Activated T-helper 17 cell treated with anti-CD3 and anti-CD28 coated beads, Interleukin-2, amount 50 U/mL, for 72 hours (primary cell): ENCODE measurements around the gene ANKRD7. TPM values are rescaled to one million over a fixed set of nuclear protein-coding genes. Genes with fewer than 3 reads are reported as not detected.
A peak's percentile ranks its signal among the peaks of the same experiment; 100 is the strongest.

Experiments used
- ATAC-seq: fragments of 150-1000 bp; cut with Tn5 transposase; replicated peaks from 2 replicates; pipeline ENCODE4 v1.10.0; 2021; ENCODE audit warnings: mild to moderate bottlenecking, moderate library complexity
- H3K27ac Mint-ChIP-seq: one replicate; pipeline ENCODE4 v1.8.0; 2022; ENCODE audit warnings: mixed read lengths
- H3K27me3 Mint-ChIP-seq: one replicate; pipeline ENCODE4 v1.8.0; 2022; ENCODE audit warnings: mixed read lengths
- H3K36me3 Mint-ChIP-seq: one replicate; pipeline ENCODE4 v1.8.0; 2022; ENCODE audit warnings: low read depth, mild to moderate bottlenecking, mixed read lengths
- H3K4me1 Mint-ChIP-seq: one replicate; pipeline ENCODE4 v1.8.0; 2022; ENCODE audit warnings: mixed read lengths
- H3K4me3 Mint-ChIP-seq: one replicate; pipeline ENCODE4 v1.8.0; 2022; ENCODE audit warnings: mild to moderate bottlenecking, mixed read lengths
- H3K9me3 Mint-ChIP-seq: one replicate; pipeline ENCODE4 v1.8.0; 2022; ENCODE audit warnings: mixed read lengths
- total RNA-seq, 2 donors: library from RNA; stranded (reverse); gene quantifications; one replicate each; pipeline ENCODE4 v1.2.3, GENCODE V29; 2022

ANKRD7 gene
- under 1 TPM; 0.45 to 0.90 TPM for total RNA-seq

- no peak within 1 kb of the TSS for H3K27ac Mint-ChIP-seq
- H3K4me3 Mint-ChIP-seq, result no peak within 1 kb of the TSS
- H3K4me1 Mint-ChIP-seq, result no peaks in the 10 kb centered on the region
- ATAC-seq, result no peak
- H3K36me3 Mint-ChIP-seq, result no peaks in the 10 kb centered on the region
- no peaks in the 10 kb centered on the region for H3K9me3 Mint-ChIP-seq
- peaks cover 8% of the 10 kb centered on the region for H3K27me3 Mint-ChIP-seq
Measured at GRCh38 chr7:118224521-118224920, at the start of gene ANKRD7. Gene ANKRD7, plus strand, starts transcription at chr7:118224704. Its CDS starts 127 bp downstream, at chr7:118224831.

GRCh38 chr7:118175740-118176139, 48.8 kb upstream of the ANKRD7 start:
- no peak for ATAC-seq
- H3K27me3 Mint-ChIP-seq, result peaks cover 5% of the 10 kb centered on the region

GRCh38 chr7:118179191-118179590, 45.3 kb upstream of the ANKRD7 start:
- Mint-ChIP-seq H3K4me1 (no peaks in the 10 kb centered on the region), H3K4me3 (no peak overlapping the region), H3K27me3 (no peaks in the 10 kb centered on the region), H3K9me3 (peaks cover 3% of the 10 kb centered on the region), H3K27ac (no peak overlapping the region), H3K36me3 (peaks cover 7% of the 10 kb centered on the region)
- ATAC-seq, result no peak

More at GRCh38 chr7:118175740-118176139, 48.8 kb upstream of the ANKRD7 start:
- Mint-ChIP-seq H3K4me3 (no peak overlapping the region), H3K36me3 (no peaks in the 10 kb centered on the region), H3K9me3 (no peaks in the 10 kb centered on the region), H3K4me1 (no peaks in the 10 kb centered on the region), H3K27ac (no peak overlapping the region)

GRCh38 chr7:118182593-118183427, 41.7 kb upstream of the ANKRD7 start:
- Mint-ChIP-seq H3K4me1 (peaks cover 15% of the 10 kb centered on the region), H3K36me3 (peaks cover 42% of the 10 kb centered on the region), H3K4me3 (peak overlapping the region; percentile 92), H3K9me3 (peaks cover 3% of the 10 kb centered on the region), H3K27me3 (no peaks in the 10 kb centered on the region), H3K27ac (peak overlapping the region; percentile 99)
- ATAC-seq, result no peak

- no peaks in the 10 kb centered on the region for H3K27me3 Mint-ChIP-seq
- H3K4me3 Mint-ChIP-seq, result peak overlapping the region; percentile 92
- peaks cover 48% of the 10 kb centered on the region for H3K36me3 Mint-ChIP-seq
- peak; percentile 2 for ATAC-seq
- peaks cover 3% of the 10 kb centered on the region for H3K9me3 Mint-ChIP-seq
- peak overlapping the region; percentile 99 for H3K27ac Mint-ChIP-seq
- H3K4me1 Mint-ChIP-seq, result peaks cover 15% of the 10 kb centered on the region
Measured at GRCh38 chr7:118183428-118183785, 41.1 kb upstream of the ANKRD7 start.

- Mint-ChIP-seq H3K4me1 (peaks cover 15% of the 10 kb centered on the region), H3K27ac (peak within 1 kb of the TSS; percentile 99), H3K4me3 (peak within 1 kb of the TSS; percentile 92)
Measured at GRCh38 chr7:118183786-118184564, 40.5 kb upstream of the ANKRD7 start, which contains the start of gene LSM8. Gene LSM8, plus strand, starts transcription at chr7:118184164. Its CDS starts 60 bp downstream, at chr7:118184224.

GRCh38 chr7:118184565-118184940, 40.0 kb upstream of the ANKRD7 start:
- no peaks in the 10 kb centered on the region for H3K27me3 Mint-ChIP-seq
- H3K4me1 Mint-ChIP-seq, result peaks cover 15% of the 10 kb centered on the region
- peak overlapping the region; percentile 99 for H3K27ac Mint-ChIP-seq
- H3K9me3 Mint-ChIP-seq, result peaks cover 3% of the 10 kb centered on the region
- H3K36me3 Mint-ChIP-seq, result peaks cover 59% of the 10 kb centered on the region
- no peak for ATAC-seq
- H3K4me3 Mint-ChIP-seq, result peak overlapping the region; percentile 92

More at GRCh38 chr7:118183786-118184564, 40.5 kb upstream of the ANKRD7 start, which contains the start of gene LSM8:
- Mint-ChIP-seq H3K27me3 (no peaks in the 10 kb centered on the region), H3K36me3 (peaks cover 53% of the 10 kb centered on the region), H3K9me3 (peaks cover 3% of the 10 kb centered on the region)
- peak; percentile 99 for ATAC-seq

GRCh38 chr7:118185163-118185860, 39.2 kb upstream of the ANKRD7 start:
- H3K36me3 Mint-ChIP-seq, result peaks cover 67% of the 10 kb centered on the region
- H3K4me1 Mint-ChIP-seq, result peaks cover 15% of the 10 kb centered on the region
- peak overlapping the region; percentile 99 for H3K27ac Mint-ChIP-seq

GRCh38 chr7:118186501-118186900, 38.0 kb upstream of the ANKRD7 start:
- Mint-ChIP-seq H3K27ac (peak overlapping the region; percentile 99), H3K4me3 (peak overlapping the region; percentile 92), H3K36me3 (peaks cover 72% of the 10 kb centered on the region), H3K4me1 (peaks cover 15% of the 10 kb centered on the region), H3K27me3 (no peaks in the 10 kb centered on the region), H3K9me3 (peaks cover 3% of the 10 kb centered on the region)
- ATAC-seq, result no peak

More at GRCh38 chr7:118185163-118185860, 39.2 kb upstream of the ANKRD7 start:
- Mint-ChIP-seq H3K9me3 (peaks cover 3% of the 10 kb centered on the region), H3K27me3 (no peaks in the 10 kb centered on the region), H3K4me3 (peak overlapping the region; percentile 92)
- ATAC-seq, result no peak

- Mint-ChIP-seq H3K4me3 (no peak overlapping the region), H3K4me1 (peaks cover 6% of the 10 kb centered on the region), H3K27ac (no peak overlapping the region), H3K36me3 (peaks cover 35% of the 10 kb centered on the region), H3K27me3 (no peaks in the 10 kb centered on the region), H3K9me3 (no peaks in the 10 kb centered on the region)
- ATAC-seq, result no peak
Measured at GRCh38 chr7:118194571-118194970, 29.9 kb upstream of the ANKRD7 start.

GRCh38 chr7:118195837-118196474, 28.5 kb upstream of the ANKRD7 start:
- peak; percentile 77 for ATAC-seq
- no peaks in the 10 kb centered on the region for H3K27me3 Mint-ChIP-seq
- no peak overlapping the region for H3K4me3 Mint-ChIP-seq
- H3K36me3 Mint-ChIP-seq, result peaks cover 26% of the 10 kb centered on the region
- H3K9me3 Mint-ChIP-seq, result no peaks in the 10 kb centered on the region
- H3K4me1 Mint-ChIP-seq, result peaks cover 6% of the 10 kb centered on the region
- peak overlapping the region; percentile 20 for H3K27ac Mint-ChIP-seq

GRCh38 chr7:118202061-118202460, 22.4 kb upstream of the ANKRD7 start:
- no peaks in the 10 kb centered on the region for H3K4me1 Mint-ChIP-seq
- H3K9me3 Mint-ChIP-seq, result no peaks in the 10 kb centered on the region
- ATAC-seq, result no peak
- no peak overlapping the region for H3K4me3 Mint-ChIP-seq
- no peaks in the 10 kb centered on the region for H3K27me3 Mint-ChIP-seq
- no peak overlapping the region for H3K27ac Mint-ChIP-seq
- H3K36me3 Mint-ChIP-seq, result no peaks in the 10 kb centered on the region

- Mint-ChIP-seq H3K27me3 (peaks cover 24% of the 10 kb centered on the region), H3K4me1 (peaks cover 12% of the 10 kb centered on the region), H3K9me3 (no peaks in the 10 kb centered on the region), H3K4me3 (peak overlapping the region; percentile 86), H3K27ac (peak overlapping the region; percentile 88), H3K36me3 (peaks cover 9% of the 10 kb centered on the region)
- peak; percentile 91 for ATAC-seq
Measured at GRCh38 chr7:118214051-118214832, 10.3 kb upstream of the ANKRD7 start.
